Stimulated activated CD4-positive, alpha-beta T cell treated with anti-CD3 and anti-CD28 coated beads, Interleukin-15, amount 100 ng/mL, for 1 hour (primary cell): ENCODE measurements around the gene DCT.

Experiments
- DNase-seq, 2 donors: peaks; one replicate each; pipeline ENCODE4 v3.0.0-alpha.2; 2020; ENCODE audit warnings: low read depth in 1 of 2, low spot score in 1 of 2

Gene DCT

DNA sequence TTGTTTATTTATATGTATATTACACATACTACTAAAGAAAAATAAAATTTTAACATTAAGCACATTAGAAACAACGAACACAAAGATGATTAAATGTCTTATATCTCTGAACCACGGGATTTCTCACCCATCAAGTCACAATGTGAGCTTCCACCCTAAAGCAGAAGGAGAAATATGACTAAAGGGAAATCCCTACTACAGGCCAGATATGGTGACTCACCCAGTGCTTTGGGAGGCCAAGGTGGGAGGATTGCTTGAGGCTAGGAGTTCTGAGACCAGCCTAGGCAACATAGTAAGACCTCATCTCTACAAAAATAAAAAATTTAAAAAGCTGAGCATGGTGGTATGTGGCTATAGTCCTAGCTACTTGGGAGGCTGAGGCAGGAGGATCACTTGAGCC, 24.6 kb downstream of the DCT start:
- DNase-seq: no peak

DNA sequence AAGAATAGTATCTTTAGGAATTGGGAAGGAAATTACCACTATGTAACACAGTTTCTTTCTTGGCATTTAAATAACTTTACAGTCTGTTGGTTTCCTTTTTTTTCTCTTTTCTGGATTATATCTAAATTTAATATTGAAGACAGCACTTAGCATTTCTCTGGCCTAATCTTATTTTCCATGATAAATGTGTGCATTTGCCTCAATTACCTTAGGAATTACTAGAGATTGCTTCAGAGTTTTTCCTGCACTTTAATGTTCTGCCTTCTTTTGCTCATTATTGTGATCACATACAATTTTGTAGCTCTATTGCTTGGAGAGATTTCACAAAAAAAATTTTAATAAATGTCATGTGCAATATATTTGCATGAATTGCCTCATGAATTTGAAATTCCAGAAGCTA, 25.1 kb downstream of the DCT start:
- no peak for DNase-seq

DNA sequence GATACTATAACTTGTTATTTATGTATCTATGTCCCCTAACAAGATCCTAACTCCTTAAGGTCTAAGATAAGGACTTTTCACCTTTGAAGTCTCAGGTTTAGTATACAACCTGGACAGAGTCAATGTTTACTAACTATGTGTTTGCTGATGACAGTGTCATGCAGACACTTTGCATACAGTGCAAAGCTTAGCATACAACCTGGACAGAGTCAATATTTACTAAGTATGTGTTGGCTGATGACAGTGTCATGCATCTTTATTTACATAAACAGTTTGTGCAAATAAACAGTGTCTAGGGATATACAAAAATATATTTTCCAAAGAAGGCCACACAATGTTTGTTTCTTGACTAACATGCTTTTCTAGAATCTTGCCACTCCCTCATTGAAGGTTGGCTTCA, 34.7 kb downstream of the DCT start:
- no peak for DNase-seq

DNA sequence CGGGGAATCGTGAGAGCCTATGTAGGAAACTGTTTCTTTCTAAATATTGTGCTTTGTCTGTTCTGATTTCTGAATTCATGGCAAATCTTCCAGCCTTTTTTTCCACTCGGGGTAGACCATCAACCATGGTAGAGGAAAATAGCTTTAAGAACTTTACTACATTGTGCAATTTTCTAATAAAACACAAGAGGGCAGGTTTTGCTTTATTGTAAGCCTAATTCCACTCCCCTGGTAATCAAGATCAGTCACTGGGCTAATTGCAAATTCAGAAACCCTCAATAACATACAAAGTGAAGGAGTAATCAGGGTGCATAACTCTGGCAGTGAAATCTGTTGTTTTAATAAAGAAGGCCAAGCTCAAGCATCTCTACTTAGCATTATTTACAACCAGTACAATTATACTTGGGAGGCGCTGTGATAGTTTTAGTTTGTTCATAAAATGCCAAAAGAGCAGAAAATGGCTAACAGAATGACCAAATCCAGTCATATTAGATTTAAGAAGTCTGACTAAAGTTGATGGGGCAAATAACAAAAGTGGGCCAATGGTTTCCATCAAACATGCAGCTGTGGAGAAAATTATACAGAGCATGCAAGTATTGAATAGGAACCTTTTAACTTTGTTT, 43.8 kb downstream of the DCT start:
- no peak for DNase-seq

DNA sequence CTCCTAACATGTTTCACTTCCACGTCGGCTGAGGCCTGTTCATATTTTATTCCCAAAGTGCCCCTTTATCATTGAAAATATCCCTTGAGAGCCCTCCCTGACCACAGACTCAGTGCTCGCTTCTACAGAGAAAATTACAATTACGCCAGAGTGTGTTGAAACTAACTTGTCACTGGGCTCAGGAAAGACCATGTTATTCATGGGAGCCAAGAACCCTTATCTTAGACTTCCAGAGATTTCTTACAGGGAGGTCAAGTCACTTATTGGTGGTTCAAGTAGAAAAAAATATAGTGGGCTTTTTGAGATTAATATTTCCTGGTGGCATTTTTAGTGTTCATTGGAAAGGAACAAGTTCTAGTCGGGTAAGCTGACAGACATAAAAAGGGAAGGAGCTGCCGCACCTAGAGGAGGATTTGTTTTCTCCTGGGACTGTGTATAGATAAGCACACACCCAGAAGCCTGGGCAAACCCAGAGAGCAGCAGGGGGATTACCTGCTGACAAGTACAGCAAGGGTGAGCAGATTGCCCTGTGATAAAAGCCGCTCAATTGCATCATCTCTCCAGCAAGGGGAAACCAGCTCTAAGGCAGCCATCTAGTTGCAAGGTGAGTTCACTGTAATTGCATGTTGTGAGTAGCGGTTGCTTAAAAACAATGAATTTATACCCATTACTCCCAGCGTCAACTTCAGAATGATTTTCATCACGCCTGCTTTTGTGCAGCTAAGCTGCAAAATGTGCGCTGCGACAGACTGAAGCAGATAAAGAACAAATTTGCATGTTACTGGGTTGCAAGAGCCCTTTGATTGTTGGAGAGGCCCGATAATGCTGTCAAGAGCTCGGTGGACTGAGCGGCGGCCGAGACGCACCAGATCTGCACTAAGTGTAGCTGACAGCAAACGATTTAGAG, 46.2 kb downstream of the DCT start:
- DNase-seq: no peak

DNA sequence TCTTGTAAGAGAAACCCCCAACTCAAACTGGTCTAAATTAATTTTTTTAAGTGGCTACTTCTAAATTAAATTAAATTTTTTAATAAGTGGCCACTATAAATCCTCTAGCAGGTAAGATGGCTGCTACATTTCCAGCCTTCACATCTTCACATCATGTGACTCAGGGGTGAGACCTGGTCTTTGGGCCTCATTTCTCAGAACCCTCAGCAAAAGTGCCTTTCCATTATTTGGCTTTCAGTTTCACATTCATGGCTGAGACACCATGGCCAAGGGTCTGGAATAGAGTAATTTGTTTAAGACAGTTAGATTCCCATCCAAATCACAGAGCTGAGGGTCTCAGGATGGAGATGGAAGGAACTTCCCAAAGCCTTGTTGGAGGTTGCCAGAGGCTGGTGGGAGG, 47.5 kb downstream of the DCT start:
- DNase-seq: no peak

DNA sequence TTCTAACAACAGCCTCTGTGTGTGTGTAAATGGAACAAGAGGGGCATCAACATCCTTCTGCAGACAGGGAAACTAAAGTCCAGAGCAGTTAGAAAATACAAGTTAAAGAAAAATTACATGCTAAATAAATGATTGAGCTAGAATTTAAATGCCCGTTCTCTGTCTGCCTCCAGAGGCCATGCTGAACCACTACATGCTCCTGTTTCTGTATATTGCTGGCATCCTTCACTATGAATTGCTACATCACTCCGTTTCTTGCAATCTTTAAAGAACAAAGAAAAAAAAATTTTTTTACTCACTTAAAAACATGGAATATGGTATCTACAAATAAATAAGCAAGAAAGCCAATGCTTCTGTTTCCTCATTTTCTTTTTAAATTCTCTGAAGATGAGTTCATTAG, 47.9 kb downstream of the DCT start:
- DNase-seq: no peak

DNA sequence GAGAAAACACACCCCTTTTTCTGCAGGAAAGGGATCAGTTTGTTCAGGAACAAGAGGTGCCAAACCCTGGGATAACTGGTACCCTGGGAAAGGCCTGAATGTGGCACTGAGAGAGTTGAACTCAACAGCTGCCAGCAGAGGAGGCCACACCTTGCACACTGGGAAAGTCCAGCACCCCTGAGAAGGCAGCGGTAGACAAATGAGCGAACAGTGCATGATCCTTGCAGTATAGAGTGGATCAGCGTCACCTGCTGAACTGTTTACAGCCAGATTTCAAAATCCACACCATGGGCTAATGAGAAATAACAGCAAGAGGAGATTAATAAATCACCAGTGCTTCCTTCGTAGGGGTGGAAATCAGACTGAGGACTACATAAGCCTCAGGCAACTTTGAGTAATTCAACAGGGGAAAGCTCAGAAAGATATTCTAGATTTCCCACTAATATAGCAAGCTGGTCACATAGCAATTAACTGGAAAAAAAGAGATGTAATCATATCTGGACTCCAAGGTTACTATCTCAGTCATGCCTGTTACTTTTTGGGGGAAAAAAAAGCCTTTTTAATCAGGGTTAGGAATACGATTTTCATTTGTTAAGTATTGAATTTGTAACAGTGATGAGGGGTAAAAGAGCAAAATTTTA, 52.0 kb downstream of the DCT start:
- DNase-seq: no peak

DNA sequence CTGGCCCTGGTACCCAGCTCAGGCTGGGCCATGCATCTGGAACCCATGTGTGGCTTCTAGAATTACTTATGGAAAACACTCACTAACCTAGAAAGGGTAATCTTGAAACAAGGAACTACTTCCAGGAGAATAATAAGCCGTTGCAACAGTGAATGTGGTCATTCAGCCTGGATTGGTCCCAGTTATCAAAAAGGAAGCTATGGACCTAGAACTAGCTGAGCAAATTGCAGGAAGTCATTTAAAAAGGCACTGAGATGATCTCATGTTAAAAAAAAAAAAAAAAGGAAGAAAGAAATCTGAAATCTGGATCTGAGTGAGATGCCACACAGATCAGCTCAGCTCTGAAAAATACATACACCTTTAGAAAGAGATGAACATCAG, 59.6 kb downstream of the DCT start:
- DNase-seq: no peak

DNA sequence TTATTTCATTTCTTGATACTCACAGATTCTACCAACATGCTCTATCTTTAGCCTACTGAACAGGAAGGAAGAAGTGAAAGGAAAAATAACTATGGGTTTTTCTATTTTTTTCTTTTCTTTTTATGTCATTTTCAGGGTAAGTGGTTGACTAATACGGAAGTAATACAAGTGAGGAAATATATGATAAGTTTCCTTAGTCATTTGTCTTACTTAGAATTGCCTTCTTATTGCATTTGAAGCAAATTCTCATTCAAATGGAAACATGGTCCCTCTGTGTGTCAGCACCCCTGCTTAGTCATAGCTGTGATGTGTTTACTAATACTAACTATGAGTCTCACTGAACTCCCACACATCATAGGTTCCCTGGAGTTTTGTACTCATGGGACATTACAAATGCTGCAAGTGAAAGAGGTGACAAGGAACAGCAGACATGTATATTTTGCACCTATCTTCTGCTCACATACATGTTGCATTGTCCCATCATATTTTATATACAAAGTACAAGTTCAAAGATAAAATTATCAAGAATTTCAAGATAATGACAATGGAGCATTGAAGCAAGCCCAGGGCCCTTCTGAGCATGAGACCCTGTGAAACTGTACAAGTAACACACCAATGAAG, 60.1 kb downstream of the DCT start:
- DNase-seq: no peak

DNA sequence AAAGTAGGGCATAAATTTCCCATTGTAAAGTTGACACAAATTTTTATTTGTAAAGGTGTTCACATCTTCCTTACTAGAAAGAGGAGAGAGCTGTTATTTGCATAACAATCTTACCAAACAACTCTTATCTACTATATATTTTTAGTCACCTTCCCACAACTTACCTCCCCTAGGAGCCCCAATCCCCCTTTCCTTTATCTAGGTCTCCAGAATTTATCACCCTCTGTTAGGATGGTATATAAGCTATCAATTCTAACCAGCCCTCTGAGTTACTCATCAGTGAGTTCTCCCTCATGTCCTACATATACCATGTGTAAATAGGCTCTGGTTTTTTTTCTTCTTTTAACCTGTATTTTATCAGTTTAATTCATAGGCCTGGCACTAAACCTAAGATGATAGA, 62.2 kb downstream of the DCT start:
- no peak for DNase-seq

DNA sequence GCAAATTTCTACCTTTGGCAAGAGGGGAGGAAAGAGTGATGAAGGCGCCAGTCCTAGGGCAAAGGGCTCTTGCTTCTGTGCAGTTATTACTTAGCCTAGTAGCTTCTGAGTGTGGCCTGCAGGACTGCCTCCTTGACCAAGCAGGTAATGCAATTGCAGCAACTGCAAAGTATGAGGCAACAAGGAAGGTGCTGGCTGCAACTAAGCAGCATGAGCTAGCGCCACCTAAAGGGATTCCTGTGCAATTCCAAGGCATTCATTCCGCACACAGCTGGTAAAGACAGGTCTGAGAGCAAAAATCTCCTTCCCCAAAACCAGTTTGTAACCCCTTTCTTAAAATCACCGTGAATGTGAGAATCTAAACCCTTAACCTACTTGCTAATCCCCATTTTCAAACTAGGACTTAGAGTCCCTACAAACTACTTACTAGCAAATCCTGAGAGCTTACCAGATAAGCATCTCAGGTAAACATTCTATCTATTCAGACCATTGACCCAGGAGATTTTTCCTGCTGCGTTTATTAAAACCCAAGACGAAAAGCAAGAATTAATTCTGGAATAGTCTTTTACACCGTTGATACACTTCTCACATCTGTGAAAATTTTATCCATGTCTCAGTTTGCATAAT, 62.9 kb downstream of the DCT start:
- no peak for DNase-seq

DNA sequence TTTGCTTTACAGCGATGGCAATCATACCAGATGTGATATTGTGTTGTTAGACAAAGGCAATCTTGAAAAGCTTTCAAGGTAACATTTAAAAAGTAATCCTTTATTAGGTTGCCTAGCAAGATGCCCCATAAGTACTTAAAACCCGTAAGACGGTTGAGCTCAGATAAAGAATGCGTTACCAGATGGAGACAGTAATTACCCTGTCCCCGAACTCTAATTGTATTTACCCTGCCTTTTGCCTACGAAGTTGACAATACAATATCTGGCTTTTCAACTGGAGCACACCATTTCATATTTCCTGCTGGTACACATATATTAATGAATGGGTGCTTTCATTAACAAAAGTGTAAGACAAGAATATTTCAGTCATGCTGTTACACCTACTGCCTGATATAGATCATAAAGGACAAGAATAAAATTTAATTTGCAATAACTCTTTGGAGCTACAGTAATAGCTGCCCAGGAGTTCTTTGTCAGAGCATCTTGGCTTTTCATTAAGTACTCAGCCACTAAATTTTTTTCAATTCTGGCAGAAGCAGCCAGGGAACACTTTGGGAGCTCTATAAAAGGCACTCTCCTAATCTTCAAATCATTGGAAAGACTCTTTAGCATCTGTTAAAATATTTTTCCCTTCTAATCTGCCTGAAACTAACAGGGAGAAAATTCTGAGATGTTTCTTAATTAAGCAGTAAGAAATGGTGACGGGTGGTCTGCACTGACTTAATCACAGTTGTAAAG, 63.8 kb downstream of the DCT start:
- DNase-seq: no peak

DNA sequence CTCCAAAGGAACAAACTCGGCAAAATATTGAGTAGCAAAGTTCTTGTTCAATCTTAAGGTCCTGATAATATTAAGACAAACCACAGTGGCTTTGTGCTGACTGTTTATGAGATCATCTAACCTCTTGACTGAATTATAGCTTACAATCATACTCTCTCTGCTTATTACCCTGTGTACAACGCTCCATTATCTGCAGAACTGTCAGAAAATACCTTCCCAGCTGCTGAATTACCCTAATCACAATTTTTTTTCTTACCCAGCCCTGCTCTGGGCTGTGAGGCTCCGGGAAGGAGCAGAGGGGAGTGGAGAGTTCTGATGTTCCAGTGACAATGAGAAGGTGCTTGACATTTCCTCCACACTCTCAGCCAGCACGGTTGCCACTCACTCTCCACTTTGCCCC, 64.8 kb downstream of the DCT start:
- DNase-seq: no peak

DNA sequence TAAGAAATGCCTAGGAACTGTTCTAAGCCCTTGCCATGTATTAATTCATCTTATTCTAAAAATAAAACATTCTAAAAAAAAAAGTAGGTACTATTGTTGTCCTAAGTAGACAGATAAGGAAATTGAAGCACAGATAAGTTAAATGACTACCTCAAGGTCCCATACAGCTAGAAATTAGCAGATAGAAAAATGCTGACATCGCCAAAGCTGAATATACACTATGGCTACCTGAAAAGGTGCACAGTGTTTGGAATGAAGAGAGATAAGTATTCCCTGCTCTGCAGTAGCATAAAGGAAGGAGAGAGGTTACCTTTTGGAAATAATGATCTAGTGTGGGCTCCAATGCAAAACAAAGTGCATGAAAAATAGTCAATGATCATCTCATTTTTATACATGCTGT, 65.3 kb downstream of the DCT start:
- no peak for DNase-seq

DNA sequence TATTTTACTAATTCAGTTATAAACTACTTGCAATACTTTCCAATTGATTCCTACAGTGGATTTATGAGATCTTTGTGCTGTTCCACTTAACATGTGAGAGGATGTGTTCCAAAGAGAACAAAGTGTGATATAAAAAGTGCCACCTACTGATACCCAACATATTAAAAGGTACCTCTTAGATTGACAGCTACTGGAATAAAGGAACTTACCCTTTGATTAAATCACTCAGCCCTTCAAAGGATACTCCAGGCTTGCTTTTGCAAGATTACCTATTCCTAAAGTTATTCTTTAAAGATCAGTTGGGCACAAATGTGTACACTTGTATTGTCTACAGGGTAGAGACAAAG, 65.9 kb downstream of the DCT start:
- DNase-seq: no peak

DNA sequence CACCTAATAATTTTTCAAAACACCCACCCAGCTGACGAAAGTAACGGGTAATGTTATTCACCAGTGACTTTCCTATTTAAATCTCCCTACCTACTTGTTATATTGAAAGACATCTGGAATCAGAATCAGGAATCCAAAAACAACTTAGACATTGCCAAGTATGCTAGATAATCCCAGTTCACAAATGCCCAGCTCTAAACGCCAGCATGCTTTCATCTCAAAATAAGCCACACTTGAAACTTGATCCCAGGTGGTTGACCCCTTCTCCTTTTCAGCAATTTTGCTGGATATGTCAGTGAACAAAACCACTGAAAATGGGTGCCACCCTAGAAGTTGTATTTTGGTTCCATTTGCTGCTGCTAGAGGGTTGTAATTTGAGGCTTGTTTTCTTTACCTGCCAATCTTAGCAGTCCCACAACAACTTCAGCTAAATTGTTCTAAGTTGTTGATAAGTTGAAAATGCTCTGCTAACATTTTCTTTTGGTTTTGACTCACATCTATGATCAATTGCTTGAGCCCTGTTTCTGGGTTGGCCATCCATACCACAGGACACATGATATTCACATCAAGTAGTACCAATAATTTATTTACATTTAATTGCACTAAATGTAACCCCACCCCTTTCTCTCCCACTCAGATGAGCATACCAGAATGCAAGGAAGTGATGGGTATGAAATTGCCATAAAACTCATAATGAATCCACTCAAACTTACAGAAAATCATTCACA, 66.4 kb downstream of the DCT start:
- no peak for DNase-seq

DNA sequence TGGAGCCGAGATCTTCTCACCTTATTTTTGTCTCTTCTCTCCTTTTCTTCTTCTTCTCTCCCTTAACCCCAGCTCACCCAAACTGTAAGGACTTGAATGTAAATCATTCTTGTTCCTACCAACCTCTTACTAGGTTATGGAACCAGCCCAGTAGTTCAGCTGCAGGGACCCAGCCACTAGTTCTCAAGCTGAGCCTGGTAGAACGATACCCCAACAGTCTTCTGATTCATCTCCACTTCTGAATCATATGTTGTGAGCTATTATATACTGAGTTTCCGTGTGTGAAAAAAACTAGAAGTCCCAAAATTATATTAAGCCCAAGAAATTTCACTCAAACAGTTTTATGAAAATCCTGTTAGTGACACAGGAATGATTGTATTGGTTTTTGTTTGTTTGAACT, 67.7 kb downstream of the DCT start:
- no peak for DNase-seq

DNA sequence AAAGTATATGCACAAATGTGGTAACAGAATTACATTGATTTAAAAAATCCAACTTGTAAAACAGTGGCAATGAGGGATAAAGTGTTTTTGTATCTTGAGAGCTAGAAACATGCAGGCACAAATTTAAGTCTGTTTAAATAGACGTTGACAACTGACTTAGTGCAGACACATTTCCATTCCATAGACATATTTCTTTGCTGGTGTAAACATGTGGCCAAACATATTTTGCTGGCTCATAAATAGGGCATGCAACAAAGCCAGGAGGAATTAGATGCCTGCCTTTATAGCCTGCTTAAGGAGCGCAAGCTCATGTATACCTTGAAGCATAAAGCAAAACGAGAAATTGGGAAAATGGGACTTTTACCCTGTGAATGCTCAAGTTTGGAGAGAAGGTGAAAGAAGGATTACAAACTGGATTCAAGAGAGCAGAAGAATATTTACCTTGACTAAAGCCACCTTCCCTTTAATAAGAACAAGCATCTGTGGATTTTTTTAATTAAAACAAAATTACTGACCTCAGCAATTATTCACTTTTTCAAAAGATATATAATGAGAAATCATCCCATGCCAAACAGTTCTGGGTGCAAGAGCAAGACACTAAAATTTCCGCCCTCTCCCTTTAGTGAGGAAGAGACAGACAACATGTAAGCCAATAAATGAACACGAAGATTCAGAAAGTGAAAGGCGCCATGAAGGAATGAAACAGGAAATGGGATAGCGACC, 71.0 kb downstream of the DCT start:
- no peak for DNase-seq

DNA sequence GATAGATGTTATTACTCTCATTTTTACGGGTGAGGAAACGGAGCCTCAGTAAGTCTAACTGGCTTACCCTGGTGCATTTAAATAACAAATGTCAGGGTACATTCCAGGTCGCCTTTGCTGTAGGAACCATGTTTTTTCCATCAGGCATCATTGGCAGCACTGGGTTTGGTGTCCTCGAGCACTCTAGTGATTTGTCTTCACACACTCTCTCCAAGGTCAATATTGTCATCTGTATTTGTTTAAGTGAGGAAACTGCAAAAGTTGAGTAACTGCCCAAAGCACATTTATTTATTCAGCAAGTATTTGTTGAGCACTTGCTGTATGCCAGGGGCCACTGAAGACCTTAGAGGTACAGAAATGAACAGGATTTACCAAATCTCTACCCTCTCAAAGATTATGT, 78.6 kb downstream of the DCT start:
- DNase-seq: no peak
